Measurements from ENCODE around the gene JAK1.
A peak's percentile ranks its signal among the peaks of the same experiment; 100 is the strongest.
"Not testable (repeated sequence)": the region's sequence is repeated elsewhere in the genome, so short reads cannot be mapped to it uniquely, and the experiment has no call there.

JAK1 gene

DNA sequence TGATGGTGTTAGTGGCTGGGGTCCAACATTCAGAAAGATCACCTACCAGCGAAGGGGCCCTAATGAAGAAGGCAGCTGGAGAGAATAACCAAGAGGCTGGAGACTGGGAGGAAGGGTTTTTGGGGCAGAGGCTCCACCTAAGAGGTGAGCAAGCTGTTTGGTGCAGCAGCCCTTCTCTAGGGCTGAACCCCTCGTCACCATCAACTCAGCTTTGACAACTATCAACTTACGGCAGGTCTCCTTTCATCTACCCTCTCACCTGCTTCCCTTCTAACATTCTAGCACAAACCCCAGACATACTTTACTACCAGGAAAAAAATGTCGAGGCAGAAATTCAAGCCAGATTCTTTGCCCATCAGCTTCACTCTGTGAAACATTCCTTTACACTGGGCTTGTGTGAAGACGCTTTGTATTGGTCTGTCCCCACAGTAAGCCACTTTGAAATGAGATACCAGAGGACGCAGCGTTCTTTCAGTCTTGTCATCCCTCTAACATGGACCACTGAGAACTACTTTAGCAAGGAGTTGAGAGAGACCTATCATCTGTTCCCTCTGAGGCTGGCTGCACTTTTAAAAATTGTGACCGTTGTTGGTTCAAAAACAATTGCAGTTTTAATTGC is 136.8 kb downstream of the JAK1 start:
- FAIRE-seq: no peak

DNA sequence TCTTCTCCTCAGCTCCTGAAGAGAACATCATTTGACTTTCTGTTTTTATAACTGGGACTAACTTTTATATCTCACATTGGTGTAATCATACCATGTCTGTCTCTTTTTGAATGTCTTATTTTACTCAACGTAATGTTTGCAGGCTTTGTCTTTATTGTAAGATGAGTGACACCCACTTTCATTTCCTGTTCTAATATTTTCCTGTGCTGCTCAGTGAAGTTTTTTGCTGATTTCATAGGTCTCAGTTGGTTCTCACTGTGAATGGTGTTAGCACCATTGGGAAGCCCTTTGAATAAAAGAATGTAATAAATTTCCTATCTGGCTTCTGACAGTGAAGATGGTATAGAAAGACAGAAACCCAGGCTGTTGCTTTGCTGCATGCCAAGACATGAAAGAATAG is 137.5 kb downstream of the JAK1 start:
- FAIRE-seq: no peak

DNA sequence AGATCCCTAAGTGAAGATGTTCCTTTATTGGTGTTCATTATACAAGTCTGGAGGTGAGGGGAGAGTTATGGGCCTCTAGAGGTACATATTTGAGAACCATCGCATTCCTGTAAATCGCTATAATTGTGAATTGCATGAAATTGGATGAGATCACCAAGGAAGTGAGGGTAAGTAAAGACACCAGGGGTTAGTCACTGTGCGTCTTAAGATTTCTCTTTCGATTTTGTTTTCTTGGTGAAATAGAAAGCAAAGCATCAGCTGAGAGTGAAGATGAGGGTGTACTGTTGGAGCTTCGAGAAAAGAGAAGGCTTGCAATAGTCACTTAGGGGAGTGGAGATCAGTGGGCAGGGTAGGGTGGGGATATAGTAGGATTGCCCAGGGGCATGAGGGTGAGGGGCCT is 139.4 kb downstream of the JAK1 start:
- FAIRE-seq: no peak

DNA sequence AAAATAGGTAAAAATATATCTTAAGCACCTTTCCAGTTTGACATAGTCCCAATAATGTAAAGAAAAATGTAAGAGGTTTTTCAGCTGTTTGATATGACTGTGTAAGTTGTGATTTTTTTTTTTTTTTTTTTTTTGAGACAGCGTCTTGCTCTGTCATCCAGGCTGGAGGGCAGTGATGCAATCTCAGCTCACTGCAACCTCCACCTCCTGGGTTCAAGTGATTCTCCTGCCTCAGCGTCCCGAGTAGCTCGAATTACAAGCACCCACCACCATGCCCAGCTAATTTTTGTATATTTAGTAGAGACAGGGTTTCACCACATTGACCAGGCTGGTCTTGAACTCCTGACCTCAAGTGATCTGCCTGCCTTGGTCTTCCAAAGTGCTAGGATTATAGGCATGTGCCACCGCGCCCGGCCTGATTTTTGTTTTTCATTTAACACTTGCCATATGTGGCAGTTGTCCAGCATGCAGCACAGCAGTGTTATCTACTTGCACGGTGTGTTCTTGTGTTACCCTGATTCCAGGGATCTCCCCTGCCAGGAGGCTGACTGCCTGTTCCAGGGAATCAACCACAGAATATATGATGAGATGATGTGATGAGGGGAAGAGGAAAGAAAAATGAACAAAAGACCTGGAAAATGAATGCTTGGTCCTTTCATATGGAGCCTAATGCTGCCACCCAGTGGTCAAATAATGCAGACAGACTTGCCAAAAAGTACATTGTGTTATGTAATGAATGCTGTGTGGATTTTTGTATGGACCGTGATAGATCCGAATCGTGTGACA is 142.5 kb downstream of the JAK1 start:
- peak; percentile 89 for FAIRE-seq

DNA sequence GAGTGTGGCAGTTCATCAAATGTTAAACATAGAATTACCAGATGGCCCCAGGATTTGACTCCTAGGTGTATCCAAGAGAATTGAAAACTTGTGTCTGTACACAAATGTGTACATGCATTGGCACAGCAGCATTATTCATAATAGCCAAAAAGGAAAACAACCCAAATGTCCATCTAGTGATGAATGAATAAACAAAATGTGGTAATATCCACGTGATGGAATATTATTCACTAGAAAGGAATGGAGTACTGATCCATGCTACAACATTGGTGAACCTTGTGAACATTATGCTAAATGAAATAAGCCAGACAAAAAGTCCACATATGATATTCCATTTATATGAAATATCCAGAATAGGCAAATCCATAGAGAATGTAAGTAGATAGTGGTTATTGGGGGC is 143.7 kb downstream of the JAK1 start:
- no peak for FAIRE-seq

DNA sequence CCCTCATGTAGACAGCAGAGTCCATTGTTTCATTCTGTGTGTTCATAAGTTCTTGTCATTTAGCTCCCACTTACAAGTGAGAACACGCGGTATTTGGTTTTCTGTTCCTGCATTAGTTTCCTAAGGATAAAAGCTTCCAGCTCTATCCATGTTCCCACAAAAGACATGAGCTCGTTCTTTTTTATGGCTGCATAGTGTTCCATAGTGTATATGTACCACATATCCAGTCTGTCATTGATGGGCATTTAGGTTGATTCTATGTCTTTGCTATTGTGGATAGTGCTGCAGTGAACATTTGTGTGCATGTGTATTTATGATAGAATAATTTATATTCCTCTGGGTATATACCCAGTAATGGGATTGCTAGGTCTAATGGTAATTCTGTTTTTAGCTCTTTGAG is 145.8 kb downstream of the JAK1 start:
- FAIRE-seq: not testable (repeated sequence)

DNA sequence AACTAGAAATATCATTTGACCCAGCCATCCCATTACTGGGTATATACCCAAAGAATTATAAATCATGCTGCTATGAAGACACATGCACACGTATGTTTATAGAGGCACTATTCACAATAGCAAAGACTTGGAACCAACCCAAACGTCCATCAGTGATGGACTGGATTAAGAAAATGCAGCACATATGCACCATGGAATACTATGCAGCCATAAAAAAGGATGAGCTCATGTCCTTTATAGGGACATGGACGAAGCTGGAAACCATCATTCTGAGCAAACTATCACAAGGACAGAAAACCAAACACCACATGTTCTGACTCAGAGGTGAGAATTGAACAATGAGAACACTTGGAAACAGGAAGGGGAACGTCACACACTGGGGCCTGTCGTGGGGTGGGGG is 149.0 kb downstream of the JAK1 start:
- not testable (repeated sequence) for FAIRE-seq

DNA sequence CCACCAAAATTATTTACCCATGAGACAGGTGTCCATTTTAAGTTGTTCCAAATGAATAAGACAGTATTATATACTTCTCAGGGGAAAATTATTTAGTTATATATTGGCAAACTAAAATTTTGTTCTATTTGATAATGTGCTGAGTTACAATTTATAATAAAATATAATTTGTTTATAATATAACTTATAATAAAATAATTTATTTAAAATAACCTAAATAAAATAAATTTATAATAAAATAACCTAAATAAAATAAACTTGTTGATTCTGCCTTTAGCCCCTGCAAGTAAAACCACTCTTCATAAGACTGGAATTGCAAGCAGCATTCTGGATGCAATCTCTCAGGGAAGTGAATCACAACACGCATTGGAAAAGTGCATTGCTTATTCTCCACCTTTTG is 151.9 kb downstream of the JAK1 start:
- FAIRE-seq: peak; percentile 83

DNA sequence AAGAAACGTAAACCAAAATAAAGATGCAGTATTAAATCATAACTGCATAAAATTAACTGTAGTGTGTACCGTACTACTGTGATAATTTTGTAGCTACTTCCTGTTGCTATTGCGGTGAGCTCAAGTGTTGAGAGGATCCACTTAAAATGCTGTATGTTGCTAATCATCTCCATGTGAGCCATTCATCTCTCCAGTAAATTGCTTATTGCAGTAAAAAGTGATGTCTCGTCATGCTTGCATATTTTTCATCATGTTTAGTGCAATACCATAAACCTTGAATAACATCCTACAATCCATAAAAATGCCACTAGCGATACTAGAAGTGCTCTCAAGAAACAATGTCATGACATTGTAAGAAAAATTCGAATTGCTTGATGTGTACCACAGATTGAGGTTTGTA is 155.2 kb downstream of the JAK1 start:
- peak; percentile 4 for FAIRE-seq

DNA sequence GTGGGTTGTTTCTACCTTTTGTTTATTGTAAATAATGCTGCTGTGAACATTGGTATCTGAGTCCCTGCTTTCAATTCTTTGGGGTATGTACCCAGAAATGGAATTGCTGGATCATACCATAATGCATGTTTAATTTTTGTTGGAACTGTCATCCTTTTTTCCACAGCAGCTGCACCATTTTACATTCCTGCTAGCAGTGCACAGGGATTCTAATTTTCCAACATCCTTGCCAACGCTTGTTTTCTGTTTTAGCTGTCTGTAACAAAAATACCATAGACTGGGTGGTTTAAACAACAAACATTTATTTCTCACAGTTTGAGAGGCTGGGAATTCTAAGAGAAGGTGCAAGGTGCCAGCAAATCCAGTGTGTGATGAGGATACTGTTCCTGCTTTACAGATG is 156.3 kb downstream of the JAK1 start:
- no peak for FAIRE-seq

DNA sequence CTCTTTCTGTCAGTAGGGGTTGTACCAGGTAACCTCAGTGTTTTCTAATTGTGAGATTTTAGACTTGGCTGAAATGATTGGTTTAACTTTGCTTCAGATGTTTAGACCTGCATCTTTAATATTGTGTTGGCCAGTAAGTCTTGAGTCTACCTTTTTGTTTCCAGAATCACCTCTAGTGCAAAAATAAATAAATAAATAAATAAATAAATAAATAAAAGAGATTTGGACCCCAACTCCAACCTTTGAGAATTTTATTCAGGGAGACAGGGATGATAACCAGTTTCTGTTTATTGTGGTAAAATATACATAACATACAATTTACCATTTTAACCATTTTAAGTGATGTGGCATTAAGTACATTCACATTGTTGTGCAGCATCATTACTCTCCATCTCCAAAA is 157.0 kb downstream of the JAK1 start:
- no peak for FAIRE-seq

DNA sequence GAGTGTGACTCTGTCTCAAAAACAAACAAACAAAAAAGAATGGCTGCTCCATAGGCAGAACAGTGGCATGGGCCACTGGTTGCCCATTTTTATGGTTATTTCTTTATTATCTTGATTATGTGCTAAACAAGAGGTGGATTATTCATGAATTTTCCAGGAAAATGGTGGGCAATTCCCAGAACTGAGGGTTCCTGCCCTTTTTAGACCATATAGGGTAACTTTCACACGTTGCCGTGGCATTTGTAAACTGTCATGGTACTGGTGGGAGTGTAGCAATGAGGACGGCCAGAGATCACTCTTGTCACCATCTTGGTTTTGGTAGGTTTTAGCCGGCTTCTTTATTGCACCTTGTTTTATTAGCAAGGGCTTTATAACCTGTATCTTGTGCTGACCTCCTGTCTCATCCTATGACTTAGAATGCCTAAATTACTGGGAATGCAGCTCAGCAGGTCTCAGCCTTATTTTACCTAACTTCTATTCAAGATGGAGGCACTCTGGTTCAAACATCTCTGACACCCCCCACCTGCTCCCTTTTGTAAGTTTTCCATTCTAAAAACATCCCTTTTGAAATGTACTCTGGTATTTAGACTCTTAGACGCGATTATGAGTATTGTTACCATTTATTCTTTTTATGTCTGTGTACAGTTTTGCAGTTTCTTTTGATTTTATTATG is 164.4 kb downstream of the JAK1 start:
- FAIRE-seq: no peak

DNA sequence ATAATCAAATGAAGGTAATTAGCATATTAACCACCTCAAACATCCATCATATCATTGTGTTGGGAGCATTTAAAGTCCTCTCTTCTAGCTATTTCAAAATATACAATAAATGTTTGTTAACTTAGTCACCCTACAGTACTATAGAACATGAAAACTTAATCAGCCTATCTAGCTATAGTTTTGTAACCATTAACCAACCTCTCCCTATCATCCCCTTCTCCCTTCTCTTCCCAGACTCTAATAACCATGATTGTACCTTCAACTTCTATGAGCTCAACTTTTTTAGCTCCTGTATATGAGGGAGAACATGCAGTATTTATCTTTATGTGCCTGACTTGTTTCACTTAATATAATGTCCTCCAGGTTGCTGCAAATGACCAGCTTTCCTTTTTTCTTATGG is 167.5 kb downstream of the JAK1 start:
- no peak for FAIRE-seq

DNA sequence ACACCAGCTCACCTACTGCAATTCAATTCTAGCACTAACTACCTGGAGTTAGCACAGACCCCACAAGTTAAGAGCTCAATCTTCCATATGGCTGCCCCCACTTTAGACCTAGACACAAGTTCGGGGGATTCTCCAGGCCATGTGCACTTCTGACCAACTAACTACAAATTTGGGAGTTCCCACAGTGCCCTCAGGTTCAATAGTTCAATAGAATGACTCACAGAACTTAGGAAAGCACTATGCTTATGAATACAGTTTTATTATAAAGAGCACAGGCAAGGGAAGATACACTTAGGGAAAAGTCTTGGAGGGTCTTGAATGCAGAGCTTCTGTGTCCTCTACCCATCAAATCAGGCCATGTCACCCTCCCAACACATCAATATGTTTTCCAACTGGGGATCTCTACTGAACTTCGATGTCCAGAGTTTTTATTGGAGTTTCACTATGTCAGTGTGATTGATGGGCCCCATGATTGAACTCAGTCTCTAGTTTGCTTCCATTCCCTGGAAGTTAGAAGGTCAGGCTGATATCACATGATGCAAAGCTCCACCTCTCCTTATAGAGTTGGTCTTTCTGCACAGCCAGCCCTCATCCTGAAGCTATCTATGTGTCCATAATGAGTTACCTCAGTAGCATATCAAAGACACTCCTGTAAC is 175.4 kb downstream of the JAK1 start:
- FAIRE-seq: no peak
